GM12874 (cell line): Measurements from ENCODE around the gene NEDD4.

Experiments used
- CTCF ChIP-seq: IDR thresholded peaks from 2 replicates; pipeline ENCODE4 v1.5.1; 2011; ENCODE audit warnings: low read depth, mild to moderate bottlenecking, control low read depth, low read length, moderate library complexity; ENCODE audit not compliant: insufficient read depth

Gene NEDD4

GRCh38 chr15:55998478-55998877 lies 5.1 kb upstream of the NEDD4 start:
- no peak for TF ChIP-seq CTCF

- no peak for TF ChIP-seq CTCF
These were observed 570 bp upstream of the NEDD4 start for GRCh38 chr15:55993804-55994560.

- no peak for TF ChIP-seq CTCF
These were observed 672 bp downstream of the NEDD4 start for GRCh38 chr15:55992769-55993110.

GRCh38 chr15:55991802-55992768 lies 1.3 kb downstream of the NEDD4 start:
- no peak for TF ChIP-seq CTCF

GRCh38 chr15:55990998-55991397 lies 2.4 kb downstream of the NEDD4 start:
- no peak for TF ChIP-seq CTCF

- no peak for TF ChIP-seq CTCF
These were observed 2.9 kb downstream of the NEDD4 start for GRCh38 chr15:55990516-55990915.

- TF ChIP-seq CTCF: no peak
These were observed 4.0 kb downstream of the NEDD4 start for GRCh38 chr15:55989383-55989782.
